Fibroblast of villous mesenchyme (primary cell): Measurements from ENCODE around the gene CDH23. TPM values are rescaled to one million over a fixed set of nuclear protein-coding genes. Genes with fewer than 3 reads are reported as not detected.

Source experiments
- DNase-seq: peaks from one replicate; pipeline ENCODE4 v3.0.0-alpha.2; 2010; ENCODE audit warnings: low read depth
- H3K4me3 ChIP-seq: 2 replicates; pipeline ENCODE4 v1.5.1; 2011; ENCODE audit warnings: low read depth, mild to moderate bottlenecking, low read length
- total RNA-seq: library from RNA; depleted of rRNA; stranded (reverse); fragments of >200 nt; gene quantifications from 2 replicates; pipeline ENCODE4 v1.2.3, GENCODE V29; 2012
- TF ChIP-seq, protein P1 (sequence below): IDR thresholded peaks from 2 replicates; pipeline ENCODE4 v1.5.1; 2012; ENCODE audit warnings: low read depth, mild to moderate bottlenecking, low read length; ENCODE audit not compliant: insufficient read depth

The CDH23 gene
- total RNA-seq, 1 donor = under 0.01 TPM

DNA sequence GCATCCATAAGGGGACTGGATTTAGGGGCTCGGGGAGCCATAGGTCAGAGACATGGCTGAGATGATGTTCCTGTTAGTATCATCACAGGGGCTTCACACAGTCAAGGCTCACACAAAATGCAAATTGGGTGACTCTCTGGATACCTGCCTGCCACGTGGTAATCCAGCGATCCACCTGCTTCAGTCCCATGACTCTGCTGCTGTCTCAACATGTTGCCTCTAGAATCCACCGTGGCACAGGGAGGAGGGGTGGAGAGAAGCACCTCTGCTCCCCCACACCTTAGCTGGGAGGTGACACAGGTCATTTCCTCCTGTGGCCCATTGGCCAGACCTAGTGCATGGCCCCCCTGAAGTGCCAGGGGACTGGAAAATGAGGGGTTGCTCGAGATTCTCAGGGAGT lies 83.1 kb downstream of the CDH23 start:
- TF ChIP-seq, protein P1, sequence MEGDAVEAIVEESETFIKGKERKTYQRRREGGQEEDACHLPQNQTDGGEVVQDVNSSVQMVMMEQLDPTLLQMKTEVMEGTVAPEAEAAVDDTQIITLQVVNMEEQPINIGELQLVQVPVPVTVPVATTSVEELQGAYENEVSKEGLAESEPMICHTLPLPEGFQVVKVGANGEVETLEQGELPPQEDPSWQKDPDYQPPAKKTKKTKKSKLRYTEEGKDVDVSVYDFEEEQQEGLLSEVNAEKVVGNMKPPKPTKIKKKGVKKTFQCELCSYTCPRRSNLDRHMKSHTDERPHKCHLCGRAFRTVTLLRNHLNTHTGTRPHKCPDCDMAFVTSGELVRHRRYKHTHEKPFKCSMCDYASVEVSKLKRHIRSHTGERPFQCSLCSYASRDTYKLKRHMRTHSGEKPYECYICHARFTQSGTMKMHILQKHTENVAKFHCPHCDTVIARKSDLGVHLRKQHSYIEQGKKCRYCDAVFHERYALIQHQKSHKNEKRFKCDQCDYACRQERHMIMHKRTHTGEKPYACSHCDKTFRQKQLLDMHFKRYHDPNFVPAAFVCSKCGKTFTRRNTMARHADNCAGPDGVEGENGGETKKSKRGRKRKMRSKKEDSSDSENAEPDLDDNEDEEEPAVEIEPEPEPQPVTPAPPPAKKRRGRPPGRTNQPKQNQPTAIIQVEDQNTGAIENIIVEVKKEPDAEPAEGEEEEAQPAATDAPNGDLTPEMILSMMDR = no peak
- no peak overlapping the region for H3K4me3 ChIP-seq
- DNase-seq = no peak

DNA sequence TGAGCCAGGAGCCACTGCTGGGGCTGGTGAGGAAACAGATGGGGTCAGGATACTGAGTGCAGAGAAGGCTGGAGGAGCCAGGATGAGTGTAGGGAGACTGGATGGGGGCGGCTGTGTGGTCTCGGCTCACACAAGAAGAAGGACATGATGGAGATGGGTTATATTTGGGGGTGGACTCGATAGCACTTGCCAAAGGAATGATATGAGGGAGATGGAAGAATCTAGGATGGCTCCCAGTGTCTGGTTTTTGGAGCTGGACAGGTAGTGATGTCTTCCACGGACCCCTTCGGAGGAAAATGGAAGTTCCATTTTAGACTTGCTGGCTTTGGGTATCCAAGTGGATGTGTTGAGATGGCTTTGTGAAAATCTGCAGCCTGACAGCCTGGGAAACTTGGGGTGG lies 83.9 kb downstream of the CDH23 start:
- TF ChIP-seq, protein P1 = no peak
- no peak overlapping the region for H3K4me3 ChIP-seq
- no peak for DNase-seq

DNA sequence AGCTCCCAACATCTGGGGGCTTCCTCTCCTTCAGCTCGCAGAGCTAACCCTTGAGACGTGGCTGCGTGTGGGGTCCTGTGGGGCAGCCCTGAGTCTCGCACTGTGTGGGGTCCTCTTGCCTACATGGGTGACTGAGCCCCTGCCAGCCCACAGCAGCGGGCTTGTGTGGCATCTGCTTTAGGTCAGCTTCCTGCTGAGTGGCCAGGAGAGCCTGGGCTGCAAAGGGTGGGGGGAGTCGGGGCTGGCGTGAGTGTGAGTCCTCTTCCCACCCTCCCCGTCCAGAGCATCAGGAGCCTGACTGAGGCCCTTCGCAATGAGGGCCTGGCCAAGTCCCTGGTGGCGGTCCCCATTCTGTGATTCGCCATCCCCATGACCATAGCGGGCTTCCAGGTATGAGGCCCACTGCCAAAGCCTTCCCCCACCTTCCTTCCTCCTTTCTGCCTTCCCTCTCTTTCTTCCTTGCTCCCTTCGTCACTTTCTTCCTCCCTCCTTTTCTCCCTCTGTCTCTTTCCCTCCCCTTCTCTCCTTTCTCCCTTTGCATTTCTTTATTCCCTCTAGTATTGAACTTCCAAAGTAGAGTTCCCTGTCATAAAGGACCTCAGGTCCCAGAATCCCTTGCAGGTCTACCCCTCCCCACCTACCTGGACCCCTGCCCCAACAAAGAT lies 85.2 kb downstream of the CDH23 start:
- H3K4me3 ChIP-seq = no peak overlapping the region
- DNase-seq = no peak
- TF ChIP-seq, protein P1 = no peak

DNA sequence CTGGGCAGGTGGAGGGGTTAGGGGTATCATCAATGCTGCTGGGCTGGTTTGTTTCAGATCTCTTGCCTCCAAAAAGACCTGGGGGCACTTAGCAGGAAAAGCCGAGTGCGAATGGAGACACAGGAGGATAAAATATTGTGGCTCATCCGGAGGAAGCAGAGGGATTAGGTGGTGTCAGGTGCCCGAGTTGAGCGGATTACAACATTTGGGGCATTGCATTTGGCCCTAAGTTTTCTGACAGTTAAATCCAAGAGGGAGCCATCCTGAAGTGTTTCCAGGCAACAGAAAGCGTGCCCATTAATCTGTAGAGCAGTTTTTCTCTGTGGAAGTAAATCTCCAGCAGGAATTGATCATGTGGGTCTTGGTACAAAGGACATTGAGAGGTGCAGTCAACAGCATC lies 85.9 kb downstream of the CDH23 start:
- DNase-seq = no peak
- no peak overlapping the region for H3K4me3 ChIP-seq
- TF ChIP-seq, protein P1 = no peak

DNA sequence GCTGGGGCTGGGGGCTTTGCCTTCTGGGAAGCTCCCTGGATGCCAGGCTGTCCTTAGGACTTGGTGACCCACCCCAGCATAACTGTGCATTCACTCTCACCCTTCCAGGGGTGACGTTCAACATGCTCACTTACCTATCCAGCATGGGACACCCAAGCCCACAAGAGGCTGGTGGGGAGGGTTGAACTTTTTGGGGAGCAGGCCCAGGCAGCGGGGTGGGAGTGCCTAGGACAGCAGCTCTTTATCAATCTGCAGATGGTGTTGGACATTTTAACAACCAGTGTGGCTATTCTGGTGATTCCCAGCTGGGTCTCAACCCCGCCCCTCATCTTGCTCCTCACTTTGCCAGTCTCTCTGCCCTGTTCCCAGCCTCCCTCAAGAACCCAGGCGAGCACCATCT lies 86.4 kb downstream of the CDH23 start:
- H3K4me3 ChIP-seq = no peak overlapping the region
- TF ChIP-seq, protein P1 = no peak
- no peak for DNase-seq

DNA sequence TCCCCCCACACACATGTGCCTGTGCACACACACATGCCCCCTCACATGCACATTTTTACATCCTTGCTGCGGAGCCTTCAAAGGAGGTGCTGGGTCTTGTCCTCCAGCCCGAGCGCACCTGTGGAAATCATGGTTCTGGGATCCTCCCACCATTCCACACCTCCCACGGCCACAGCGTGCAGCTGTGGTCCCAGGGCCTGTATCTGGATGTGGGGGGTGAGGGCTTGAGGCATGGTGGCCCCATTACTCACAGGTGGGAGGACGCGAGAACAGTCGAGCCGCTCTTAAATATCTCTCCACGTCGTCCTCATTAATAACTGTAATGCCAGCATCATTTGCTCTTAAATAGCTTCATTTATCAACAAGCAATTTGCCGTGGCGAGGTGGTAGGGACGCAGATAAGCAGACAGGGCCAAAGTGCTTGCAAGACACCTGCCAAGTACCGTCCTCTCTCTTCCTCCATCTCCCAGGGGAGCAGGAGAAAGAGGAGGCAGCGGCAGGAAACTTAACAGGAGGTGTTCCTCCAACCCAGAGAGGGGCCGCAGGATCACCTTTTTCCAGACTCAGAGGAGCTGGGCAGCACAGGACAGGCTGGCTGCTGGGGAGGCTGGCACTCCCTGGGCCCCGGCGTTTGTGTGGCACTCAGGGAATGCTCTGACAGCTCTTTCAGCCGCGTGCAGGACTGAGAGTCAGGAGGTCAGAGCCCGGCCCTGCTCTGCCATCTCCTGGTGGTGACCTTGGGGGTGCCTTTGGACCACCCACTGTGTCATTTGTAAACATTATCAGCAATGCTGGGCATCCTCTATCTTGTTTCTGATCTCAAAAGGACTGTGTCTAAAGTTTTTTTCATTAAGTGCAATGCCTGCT lies 87.4 kb downstream of the CDH23 start:
- no peak overlapping the region for H3K4me3 ChIP-seq
- DNase-seq = no peak
- TF ChIP-seq, protein P1 = no peak
